IMR-90 (cell line): ENCODE data around the gene CHPF2. TPM values are rescaled to one million over a fixed set of nuclear protein-coding genes. Genes with fewer than 3 reads are reported as not detected.

Source experiments
- ATAC-seq: fragments of 200-7000 bp; cut with Tn5 transposase; 2 replicates; pipeline ENCODE4 v1.9.1; 2020; ENCODE audit warnings: low read depth, mild to moderate bottlenecking, moderate library complexity
- BruUV-seq: library from RNA; stranded (reverse); fragments of 400-500 nt; replicated peaks from 2 replicates; lab custom pipeline; 2021; lab: Mats Ljungman, UMichigan
- CTCF ChIA-PET: fragments of 300-600 bp; formaldehyde crosslinking; extraction: SDS; loops from one replicate; lab custom pipeline; 2021; ENCODE audit warnings: antibody characterized with exemption; lab: Yijun Ruan, JAX
- POLR2A ChIA-PET: fragments of 300-600 bp; sonication (Branson Sonifier 250); formaldehyde crosslinking; loops from one replicate; lab custom pipeline; 2022; ENCODE audit warnings: antibody characterized with exemption; ENCODE audit not compliant: unreplicated experiment; lab: Charles Lee
- DNase-seq: peaks from one replicate; pipeline ENCODE4 v3.0.0; 2013
- H2AFZ ChIP-seq: replicated peaks from 2 replicates; pipeline ENCODE3; 2013; ENCODE audit warnings: low read length, mild to moderate bottlenecking; ENCODE audit not compliant: poor library complexity
- H2AK5ac ChIP-seq: 2 replicates; pipeline ENCODE4 v1.6.1; 2013; ENCODE audit warnings: low read depth, low read length, inconsistent platforms
- H2AK9ac ChIP-seq: replicated peaks from 2 replicates; pipeline ENCODE3; 2013; ENCODE audit warnings: mild to moderate bottlenecking, low read depth, low read length, moderate library complexity; ENCODE audit not compliant: poor library complexity
- H2BK120ac ChIP-seq: 2 replicates; pipeline ENCODE4 v1.6.1; 2013; ENCODE audit warnings: low read depth, low read length, inconsistent platforms
- H2BK15ac ChIP-seq: 3 replicates; pipeline ENCODE4 v1.6.1; 2013; ENCODE audit warnings: low read depth, low read length, inconsistent platforms
- H2BK20ac ChIP-seq: 2 replicates; pipeline ENCODE4 v1.6.1; 2013; ENCODE audit warnings: low read depth, mild to moderate bottlenecking, inconsistent platforms, low read length, moderate library complexity
- H2BK5ac ChIP-seq: 2 replicates; pipeline ENCODE4 v1.6.1; 2013; ENCODE audit warnings: mild to moderate bottlenecking, low read depth, low read length, inconsistent platforms; ENCODE audit not compliant: poor library complexity, severe bottlenecking
- H3K14ac ChIP-seq: replicated peaks from 2 replicates; pipeline ENCODE4 v1.6.1; 2013; ENCODE audit warnings: low read depth, low read length, inconsistent platforms
- H3K18ac ChIP-seq: 2 replicates; pipeline ENCODE4 v1.6.1; 2013; ENCODE audit warnings: low read depth, low read length, control low read depth
- H3K23ac ChIP-seq: 2 replicates; pipeline ENCODE4 v1.6.1; 2013; ENCODE audit warnings: low read depth, low read length, inconsistent platforms
- H3K27ac ChIP-seq: 2 replicates; pipeline ENCODE4 v1.5.1; 2013; ENCODE audit warnings: mild to moderate bottlenecking, control low read depth, low read length; ENCODE audit not compliant: insufficient read depth
- H3K27me3 ChIP-seq: 2 replicates; pipeline ENCODE4 v1.6.1; 2013; ENCODE audit warnings: low read length; ENCODE audit not compliant: control insufficient read depth, insufficient read depth
- H3K36me3 ChIP-seq: 2 replicates; pipeline ENCODE4 v1.6.1; 2013; ENCODE audit warnings: low read length, mixed read lengths; ENCODE audit not compliant: control insufficient read depth, insufficient read depth
- H3K4ac ChIP-seq: 2 replicates; pipeline ENCODE4 v1.6.1; 2013; ENCODE audit warnings: low read depth, low read length, inconsistent platforms
- H3K4me1 ChIP-seq: 2 replicates; pipeline ENCODE4 v1.6.1; 2013; ENCODE audit warnings: low read length, mixed read lengths; ENCODE audit not compliant: control insufficient read depth, insufficient read depth
- H3K4me2 ChIP-seq: 2 replicates; pipeline ENCODE4 v1.6.1; 2013; ENCODE audit warnings: low read depth, mild to moderate bottlenecking, control low read depth, low read length, moderate library complexity
- H3K4me3 ChIP-seq: 2 replicates; pipeline ENCODE4 v1.5.1; 2013; ENCODE audit warnings: low read depth, mild to moderate bottlenecking, control low read depth, low read length, moderate library complexity; ENCODE audit not compliant: insufficient read depth
- H3K56ac ChIP-seq: 2 replicates; pipeline ENCODE4 v1.6.1; 2013; ENCODE audit warnings: low read length, inconsistent platforms; ENCODE audit not compliant: insufficient read depth; ENCODE audit errors: extremely low read depth
- H3K79me1 ChIP-seq, 2 experiments: 2 replicates each; pipeline ENCODE4 v1.6.1; 2013; ENCODE audit warnings: low read length in 2 of 2, inconsistent platforms in 1 of 2, low read depth in 1 of 2
- H3K9ac ChIP-seq: 2 replicates; pipeline ENCODE4 v1.6.1; 2013; ENCODE audit warnings: low read depth, low read length, control low read depth
- H3K9me1 ChIP-seq: 2 replicates; pipeline ENCODE4 v1.6.1; 2013; ENCODE audit warnings: low read length, inconsistent platforms; ENCODE audit not compliant: insufficient read depth
- H3K9me3 ChIP-seq: 2 replicates; pipeline ENCODE4 v1.6.1; 2013; ENCODE audit warnings: low read length; ENCODE audit not compliant: control insufficient read depth, insufficient read depth
- H4K20me1 ChIP-seq: 2 replicates; pipeline ENCODE4 v1.6.1; 2013; ENCODE audit warnings: low read length, inconsistent platforms; ENCODE audit not compliant: insufficient read depth
- H4K5ac ChIP-seq: 2 replicates; pipeline ENCODE4 v1.6.1; 2013; ENCODE audit warnings: mild to moderate bottlenecking, low read depth, low read length, control low read depth
- H4K8ac ChIP-seq, 2 experiments: 2 replicates each; pipeline ENCODE4 v1.6.1; 2013; ENCODE audit warnings: low read depth in 2 of 2, low read length in 2 of 2, control low read depth in 1 of 2, inconsistent platforms in 1 of 2
- H4K91ac ChIP-seq: 2 replicates; pipeline ENCODE4 v1.6.1; 2013; ENCODE audit warnings: low read depth, low read length, inconsistent platforms; ENCODE audit not compliant: insufficient read depth
- BHLHE40 ChIP-seq: fragments of 150-350 bp; IDR thresholded peaks from 2 replicates; pipeline ENCODE4 v1.6.1; 2016; ENCODE audit warnings: mild to moderate bottlenecking, low read depth, low read length
- CEBPB ChIP-seq: IDR thresholded peaks from 2 replicates; pipeline ENCODE4 v1.6.1; 2012; ENCODE audit warnings: low read depth, low read length, improper control_type of control experiment
- CHD1 ChIP-seq: IDR thresholded peaks from 2 replicates; pipeline ENCODE4 v1.6.1; 2012; ENCODE audit warnings: low read depth, low read length, improper control_type of control experiment
- CTCF ChIP-seq: conservative IDR thresholded peaks from 2 replicates; pipeline ENCODE4 v1.5.1; 2012; ENCODE audit warnings: mild to moderate bottlenecking, low read depth, low read length, improper control_type of control experiment
- FOS ChIP-seq: fragments of 150-350 bp; IDR thresholded peaks from 2 replicates; pipeline ENCODE4 v1.6.1; 2016; ENCODE audit warnings: low read depth, low read length
- MAFK ChIP-seq: IDR thresholded peaks from 2 replicates; pipeline ENCODE4 v1.6.1; 2012; ENCODE audit warnings: low read depth, low read length, improper control_type of control experiment
- MAZ ChIP-seq: IDR thresholded peaks from 2 replicates; pipeline ENCODE4 v1.6.1; 2012; ENCODE audit warnings: low read depth, mild to moderate bottlenecking, low read length, improper control_type of control experiment, moderate library complexity, borderline replicate concordance
- NFE2L2 ChIP-seq: fragments of 150-350 bp; IDR thresholded peaks from 2 replicates; pipeline ENCODE4 v1.6.1; 2016; ENCODE audit warnings: low read depth, mild to moderate bottlenecking, low read length
- POLR2A ChIP-seq: IDR thresholded peaks from 2 replicates; pipeline ENCODE4 v1.6.1; 2012; ENCODE audit warnings: mild to moderate bottlenecking, low read depth, low read length
- RAD21 ChIP-seq: IDR thresholded peaks from 2 replicates; pipeline ENCODE4 v1.6.1; 2012; ENCODE audit warnings: low read length, improper control_type of control experiment
- RCOR1 ChIP-seq: IDR thresholded peaks from 2 replicates; pipeline ENCODE4 v1.6.1; 2012; ENCODE audit warnings: mild to moderate bottlenecking, low read length, improper control_type of control experiment; ENCODE audit not compliant: insufficient replicate concordance
- RFX5 ChIP-seq: IDR thresholded peaks from 2 replicates; pipeline ENCODE4 v1.8.0; 2012; ENCODE audit warnings: low read depth, mild to moderate bottlenecking, low read length, moderate library complexity
- SMC3 ChIP-seq: fragments of 150-350 bp; IDR thresholded peaks from 2 replicates; pipeline ENCODE4 v1.6.1; 2016; ENCODE audit warnings: low read depth, mild to moderate bottlenecking, antibody characterized with exemption, low read length, moderate library complexity
- USF2 ChIP-seq: fragments of 150-350 bp; IDR thresholded peaks from 2 replicates; pipeline ENCODE4 v1.6.1; 2017; ENCODE audit warnings: mild to moderate bottlenecking, antibody characterized with exemption, low read length, low read depth
- WGBS, 2 experiments: methylation state at CpG; one replicate each; pipeline versions ENCODE4 v1.1.5 to v1.1.7; 2013; ENCODE audit warnings: missing lambda C conversion rate in 2 of 2; ENCODE audit not compliant: insufficient read length in 1 of 2; ENCODE audit errors: extremely low coverage in 2 of 2; 5-methylcytosine and 5-hydroxymethylcytosine counted together
- dilution Hi-C: fragments of 300-500 bp; cut with HindIII; formaldehyde crosslinking; loops from one replicate; pipeline ENCODE4 v1.14.3; 2018; ENCODE audit warnings: low sequenced_read_pairs; ENCODE audit not compliant: unreplicated experiment
- in situ Hi-C: fragments of 300-500 bp; cut with MboI; formaldehyde crosslinking; loops from 3 replicates; pipeline ENCODE4 v1.14.3; 2019; ENCODE audit warnings: low sequenced_read_pairs, inconsistent platforms, mixed read lengths
- intact Hi-C: fragments of 100-400 bp; cut with micrococcal nuclease; formaldehyde crosslinking; loops from 2 replicates; pipeline ENCODE4 v1.10.0; 2022
- polyA plus RNA-seq, 3 experiments: library from polyadenylated mRNA; depleted of rRNA; stranded (reverse); fragments of >200 nt; gene quantifications; 2 replicates each; pipeline ENCODE4 v1.2.3, GENCODE V29; 2012; ENCODE audit warnings: low replicate concordance in 1 of 3
- total RNA-seq: library from RNA; depleted of rRNA; stranded (reverse); fragments of >200 nt; gene quantifications from 2 replicates; pipeline ENCODE4 v1.2.3, GENCODE V29; 2012

Gene CHPF2
- total and polyA plus RNA-seq, 2 of the 4 experiments (the other 2 are of a cell fraction) = 26.2 to 77.0 TPM

- TF ChIP-seq RCOR1 (no peak), NFE2L2 (no peak)
Observed at GRCh38 chr7:151197932-151198331, 34.4 kb upstream of the CHPF2 start (continued).

GRCh38 chr7:151198945-151199848, 33.1 kb upstream of the CHPF2 start:
- CTCF ChIA-PET = no interaction called here
- no peak overlapping the region for H3K4me2 ChIP-seq
- no peak for DNase-seq
- TF ChIP-seq CHD1 (no peak), MAFK (no peak), RAD21 (no peak), POLR2A (no peak), SMC3 (no peak), BHLHE40 (no peak), FOS (no peak), RCOR1 (no peak), CTCF (no peak), MAZ (no peak), NFE2L2 (no peak), RFX5 (no peak), USF2 (no peak), CEBPB (no peak)

More at GRCh38 chr7:151198945-151199848, 33.1 kb upstream of the CHPF2 start:
- H3K4me3 ChIP-seq = no peak overlapping the region
- H3K18ac ChIP-seq = no peak overlapping the region
- WGBS, 2 experiments = 7% methylated on average over 12 of the region's 30 CpGs; no CpG with 5 or more reads in 1 of the 2 experiments
- no peak overlapping the region for H3K56ac ChIP-seq
- no peaks in the 10 kb centered on the region for H4K20me1 ChIP-seq
- in situ Hi-C loops = no loop called here
- H3K4ac ChIP-seq = no peak overlapping the region
- no peaks in the 10 kb centered on the region for H3K36me3 ChIP-seq
- H3K9me1 ChIP-seq = no peaks in the 10 kb centered on the region
- no peaks in the 10 kb centered on the region for H3K4me1 ChIP-seq
- H3K23ac ChIP-seq = no peak overlapping the region
- H2BK20ac ChIP-seq = no peak overlapping the region
- no peak overlapping the region for H3K27ac ChIP-seq
- H4K5ac ChIP-seq = no peak overlapping the region
- no peak overlapping the region for H2BK5ac ChIP-seq
- no peak overlapping the region for H2AK5ac ChIP-seq
- no TSS peak for BruUV-seq
- H3K79me1 ChIP-seq = no peaks in the 10 kb centered on the region
- peaks cover 92% of the 10 kb centered on the region for H3K27me3 ChIP-seq
- no peaks in the 10 kb centered on the region for H3K9me3 ChIP-seq
- no peak overlapping the region for H2AK9ac ChIP-seq
- no peak overlapping the region for H3K14ac ChIP-seq
- no peak overlapping the region for H4K8ac ChIP-seq
- dilution Hi-C loops = no loop called here
- no peak overlapping the region for H2BK15ac ChIP-seq
- no peak overlapping the region for H2BK120ac ChIP-seq
- no peak overlapping the region for H4K91ac ChIP-seq
- no peak overlapping the region for H2AFZ ChIP-seq
- H3K9ac ChIP-seq = no peak overlapping the region
- ATAC-seq = peak; percentile 46
- intact Hi-C loops = no loop called here
- POLR2A ChIA-PET = no interaction called here
